Effector memory CD8-positive, alpha-beta T cell (primary cell): ENCODE measurements around the gene PPIP5K2.
"Not testable (repeated sequence)": the region's sequence is repeated elsewhere in the genome, so short reads cannot be mapped to it uniquely, and the experiment has no call there.

Source experiments
- ATAC-seq: fragments of 150-1000 bp; cut with Tn5 transposase; replicated peaks from 2 replicates; pipeline ENCODE4 v1.10.0; 2021; ENCODE audit warnings: mild to moderate bottlenecking, moderate library complexity
- DNase-seq, 3 experiments: peaks; one replicate each; pipeline ENCODE4 v3.0.0; 2021
- H3K27ac Mint-ChIP-seq, 2 donors: one replicate each; pipeline ENCODE4 v1.8.0; 2022; ENCODE audit warnings: mild to moderate bottlenecking in 2 of 2, mixed read lengths in 2 of 2, moderate library complexity in 2 of 2
- H3K27me3 Mint-ChIP-seq, 2 donors: one replicate each; pipeline ENCODE4 v1.8.0; 2022; ENCODE audit warnings: mixed read lengths in 2 of 2
- H3K36me3 Mint-ChIP-seq: one replicate; pipeline ENCODE4 v1.8.0; 2022; ENCODE audit warnings: mild to moderate bottlenecking, moderate library complexity, mixed read lengths; ENCODE audit not compliant: insufficient read depth
- H3K4me1 Mint-ChIP-seq, 2 donors: one replicate each; pipeline ENCODE4 v1.8.0; 2022; ENCODE audit warnings: low read depth in 2 of 2, mixed read lengths in 2 of 2
- H3K4me3 Mint-ChIP-seq, 2 donors: one replicate each; pipeline ENCODE4 v1.8.0; 2022; ENCODE audit warnings: mild to moderate bottlenecking in 2 of 2, mixed read lengths in 2 of 2, moderate library complexity in 2 of 2
- H3K9me3 Mint-ChIP-seq, 2 donors: one replicate each; pipeline ENCODE4 v1.8.0; 2022; ENCODE audit warnings: mixed read lengths in 2 of 2

PPIP5K2 gene

DNA sequence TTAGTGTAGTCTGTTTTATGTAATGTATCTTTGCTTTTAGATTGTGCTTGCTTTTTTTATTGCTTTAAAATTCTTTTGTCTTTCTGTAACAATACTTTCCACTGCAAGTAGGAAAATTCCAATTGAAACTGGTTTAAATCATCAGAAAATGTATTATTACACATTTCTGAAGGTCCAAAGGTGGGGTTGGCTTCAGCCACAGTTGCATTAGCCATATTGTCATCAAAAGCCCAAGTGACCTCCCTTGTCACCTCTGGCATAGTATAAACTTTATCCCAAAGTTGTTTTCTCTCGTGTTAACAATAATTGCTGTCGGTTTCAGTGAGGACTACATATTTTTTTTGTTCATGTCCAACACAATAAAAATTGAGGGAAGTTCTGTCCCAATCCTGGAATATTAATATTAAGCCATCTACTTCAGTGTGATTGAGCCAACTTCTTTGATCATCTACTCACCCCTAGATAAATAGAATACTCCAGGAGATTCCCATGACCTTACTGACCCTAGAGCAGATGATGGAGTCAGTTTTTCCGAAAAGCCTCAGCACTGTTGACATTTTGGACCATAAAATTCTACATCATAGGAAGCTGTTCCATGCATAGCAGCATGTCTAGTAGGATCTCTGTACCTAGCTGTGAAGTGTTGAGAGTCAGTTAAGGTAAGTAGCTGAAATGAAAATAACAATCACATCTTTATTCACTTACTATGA lies 86.0 kb downstream of the PPIP5K2 start:
- H3K36me3 Mint-ChIP-seq, result peaks cover 3% of the 10 kb centered on the region
- DNase-seq (no peak), ATAC-seq (no peak)
- peaks cover 4 to 5% of the 10 kb centered on the region in 2 donors for H3K4me1 Mint-ChIP-seq
- H3K27ac Mint-ChIP-seq, result no peak overlapping the region
- H3K9me3 Mint-ChIP-seq, result no peaks in the 10 kb centered on the region
- no peaks in the 10 kb centered on the region for H3K27me3 Mint-ChIP-seq
- no peak overlapping the region for H3K4me3 Mint-ChIP-seq

- no peak for DNase-seq
- Mint-ChIP-seq H3K27ac (no peak overlapping the region), H3K4me3 (no peak overlapping the region)
These were observed 86.9 kb downstream of the PPIP5K2 start for GRCh38 chr5:103207011-103207410.

GRCh38 chr5:103207653-103208052 lies 87.6 kb downstream of the PPIP5K2 start:
- Mint-ChIP-seq H3K9me3 (no peaks in the 10 kb centered on the region), H3K27me3 (no peaks in the 10 kb centered on the region), H3K4me1 (peaks cover 15% of the 10 kb centered on the region in 2 donors), H3K36me3 (no peaks in the 10 kb centered on the region), H3K27ac (no peak overlapping the region), H3K4me3 (no peak overlapping the region)
- ATAC-seq (no peak), DNase-seq (no peak)

More at GRCh38 chr5:103207011-103207410, 86.9 kb downstream of the PPIP5K2 start:
- no peaks in the 10 kb centered on the region for H3K36me3 Mint-ChIP-seq
- peaks cover 12% of the 10 kb centered on the region in 2 donors for H3K4me1 Mint-ChIP-seq
- H3K27me3 Mint-ChIP-seq, result no peaks in the 10 kb centered on the region
- H3K9me3 Mint-ChIP-seq, result no peaks in the 10 kb centered on the region
- ATAC-seq, result no peak

GRCh38 chr5:103208460-103208859 lies 88.4 kb downstream of the PPIP5K2 start:
- H3K4me3 Mint-ChIP-seq, result no peak overlapping the region
- peak overlapping the region; percentile 1 to 6 for H3K27ac Mint-ChIP-seq
- no peaks in the 10 kb centered on the region for H3K36me3 Mint-ChIP-seq
- DNase-seq (no peak), ATAC-seq (no peak)
- H3K27me3 Mint-ChIP-seq, result no peaks in the 10 kb centered on the region
- peaks cover 15% of the 10 kb centered on the region in 2 donors for H3K4me1 Mint-ChIP-seq
- no peaks in the 10 kb centered on the region for H3K9me3 Mint-ChIP-seq

DNA sequence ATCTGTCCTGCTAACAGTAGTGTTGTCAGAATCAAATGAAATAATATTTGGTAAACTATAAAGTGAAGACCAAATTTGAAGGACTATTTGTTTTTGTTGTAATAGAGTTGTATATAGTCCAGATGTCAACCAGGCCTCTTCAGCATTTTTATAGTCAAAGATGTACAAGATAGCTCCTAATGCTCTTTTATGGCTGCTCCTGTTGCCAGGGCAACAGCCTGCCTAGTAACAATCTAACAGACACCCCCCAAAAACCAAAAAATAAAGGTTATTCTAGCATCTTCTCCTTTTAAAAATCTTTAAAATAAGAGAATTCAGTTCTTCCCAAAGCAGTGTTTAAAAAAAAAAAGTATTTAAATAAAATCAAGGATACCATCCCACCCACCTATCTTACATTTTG lies 89.0 kb downstream of the PPIP5K2 start:
- Mint-ChIP-seq H3K27me3 (no peaks in the 10 kb centered on the region), H3K9me3 (no peaks in the 10 kb centered on the region), H3K4me3 (no peak overlapping the region), H3K36me3 (no peaks in the 10 kb centered on the region), H3K27ac (peak overlapping the region in 1 of 2 donors; percentile 1), H3K4me1 (peaks cover 15% of the 10 kb centered on the region in 2 donors)
- DNase-seq (no peak), ATAC-seq (no peak)

GRCh38 chr5:103210952-103211351 lies 90.9 kb downstream of the PPIP5K2 start:
- Mint-ChIP-seq H3K27ac (peak overlapping the region; percentile 65 to 92), H3K4me1 (peaks cover 15% of the 10 kb centered on the region in 2 donors), H3K9me3 (no peaks in the 10 kb centered on the region), H3K4me3 (no peak overlapping the region), H3K36me3 (no peaks in the 10 kb centered on the region), H3K27me3 (no peaks in the 10 kb centered on the region)
- ATAC-seq (no peak), DNase-seq (no peak)

DNA sequence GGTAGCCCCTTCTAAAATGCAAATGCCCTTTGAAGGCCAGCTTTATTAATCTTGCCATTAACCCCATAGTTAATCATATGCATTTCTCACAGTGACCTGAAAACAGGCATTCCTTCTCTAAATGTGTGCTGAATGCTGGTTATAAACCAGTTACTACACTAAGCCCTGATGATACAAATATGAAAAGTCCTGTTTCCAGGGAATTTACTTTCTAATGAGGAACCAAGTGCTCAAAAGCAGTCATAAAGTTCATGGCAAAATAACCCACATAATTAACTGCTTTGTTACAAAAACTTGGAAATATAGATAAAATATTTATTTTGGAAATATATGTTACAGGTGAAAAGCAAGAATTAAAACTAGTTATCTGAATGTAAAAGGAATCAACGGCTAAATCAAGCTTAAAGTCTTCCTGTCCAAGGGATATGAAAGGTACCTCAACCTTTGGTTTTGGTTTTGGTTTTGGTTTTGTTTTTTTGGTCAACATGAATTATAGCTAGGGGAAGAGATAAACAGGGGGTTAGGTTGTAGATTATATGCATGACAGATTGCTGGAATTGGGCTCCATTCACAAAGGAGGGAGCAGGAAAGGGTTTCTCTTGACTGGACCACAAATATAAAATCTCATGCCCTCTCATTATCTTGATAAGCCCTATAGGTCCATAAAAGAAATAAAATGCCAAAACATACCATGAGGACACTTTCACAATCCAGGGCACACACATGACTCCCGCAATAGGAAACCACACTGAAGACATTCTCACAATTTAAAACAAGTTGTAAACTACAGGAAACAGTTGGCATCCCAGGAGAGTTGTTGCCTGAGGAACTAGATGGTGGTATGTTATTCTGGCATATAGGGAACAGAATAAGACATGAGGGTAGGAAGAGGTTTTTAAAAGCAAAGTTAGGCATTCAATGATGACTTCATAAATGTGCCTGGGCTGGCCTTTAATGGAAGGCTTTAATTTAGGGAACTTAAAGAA lies 91.8 kb downstream of the PPIP5K2 start:
- DNase-seq (no peak), ATAC-seq (peak; percentile 82)
- Mint-ChIP-seq H3K4me1 (peaks cover 15 to 19% of the 10 kb centered on the region in 2 donors), H3K36me3 (no peaks in the 10 kb centered on the region), H3K9me3 (no peaks in the 10 kb centered on the region), H3K4me3 (peak overlapping the region; percentile 64 to 72), H3K27me3 (no peaks in the 10 kb centered on the region), H3K27ac (peak overlapping the region; percentile 65 to 92)

DNA sequence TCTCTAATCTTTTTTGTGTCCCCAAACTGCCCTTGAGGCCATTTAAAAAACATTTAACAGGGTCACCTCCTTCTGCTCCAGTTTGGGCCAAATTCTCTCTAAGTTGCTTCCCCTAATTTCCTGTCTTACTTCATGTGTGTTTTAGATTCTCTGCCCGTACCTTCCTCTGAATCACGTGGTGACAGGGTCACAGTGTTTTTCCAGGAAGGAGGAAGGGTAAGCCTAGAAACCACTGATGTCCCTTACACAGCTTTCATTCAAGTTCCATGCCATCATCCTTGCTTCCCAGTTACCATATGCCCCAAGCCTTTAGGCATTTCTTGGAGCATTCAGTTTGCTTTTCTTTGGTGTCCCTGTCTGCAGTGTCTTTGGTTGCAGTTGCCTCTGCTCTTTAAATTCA lies 96.0 kb downstream of the PPIP5K2 start:
- Mint-ChIP-seq H3K9me3 (no peaks in the 10 kb centered on the region), H3K36me3 (no peaks in the 10 kb centered on the region), H3K27me3 (no peaks in the 10 kb centered on the region), H3K4me3 (no peak overlapping the region), H3K4me1 (peaks cover 11 to 15% of the 10 kb centered on the region in 2 donors), H3K27ac (no peak overlapping the region)
- ATAC-seq (no peak), DNase-seq (no peak)

DNA sequence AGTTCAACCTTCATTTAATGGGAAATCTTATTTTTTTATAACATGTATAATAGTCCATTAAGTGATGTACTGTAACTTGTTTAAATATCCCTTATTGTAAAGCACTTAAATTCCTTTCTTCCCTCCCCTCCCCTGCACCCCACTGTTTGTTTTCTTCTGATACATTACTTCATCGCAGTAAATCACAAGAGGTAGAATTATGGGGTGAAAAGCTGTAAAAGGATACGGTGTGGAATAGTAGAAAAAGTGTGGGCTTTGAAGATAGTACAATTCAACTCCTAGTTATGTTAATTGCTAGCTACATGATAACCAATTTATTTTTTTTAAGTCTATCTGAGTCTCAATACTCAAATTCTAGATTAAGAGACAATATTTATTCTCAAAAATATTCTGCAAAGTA lies 96.6 kb downstream of the PPIP5K2 start:
- Mint-ChIP-seq H3K4me1 (peaks cover 6 to 10% of the 10 kb centered on the region in 2 donors), H3K9me3 (no peaks in the 10 kb centered on the region), H3K4me3 (no peak overlapping the region), H3K36me3 (no peaks in the 10 kb centered on the region), H3K27me3 (no peaks in the 10 kb centered on the region), H3K27ac (no peak overlapping the region)
- DNase-seq (no peak), ATAC-seq (no peak)

- peaks cover 2 to 6% of the 10 kb centered on the region in 2 donors for H3K4me1 Mint-ChIP-seq
- no peak overlapping the region for H3K27ac Mint-ChIP-seq
- no peaks in the 10 kb centered on the region for H3K27me3 Mint-ChIP-seq
- no peaks in the 10 kb centered on the region for H3K36me3 Mint-ChIP-seq
- DNase-seq, result no peak
- no peaks in the 10 kb centered on the region for H3K9me3 Mint-ChIP-seq
- no peak for ATAC-seq
- H3K4me3 Mint-ChIP-seq, result no peak overlapping the region
These were observed 97.0 kb downstream of the PPIP5K2 start for GRCh38 chr5:103217101-103217500.

- Mint-ChIP-seq H3K27me3 (no peaks in the 10 kb centered on the region), H3K4me3 (no peak overlapping the region), H3K36me3 (no peaks in the 10 kb centered on the region), H3K4me1 (peaks cover 0 to 3% of the 10 kb centered on the region in 2 donors), H3K27ac (no peak overlapping the region), H3K9me3 (no peaks in the 10 kb centered on the region)
- DNase-seq, result no peak
- ATAC-seq, result no peak
These were observed 98.1 kb downstream of the PPIP5K2 start for GRCh38 chr5:103218164-103218563.

GRCh38 chr5:103219074-103219473 lies 99.0 kb downstream of the PPIP5K2 start:
- H3K27ac Mint-ChIP-seq, H3K9me3 Mint-ChIP-seq, H3K27me3 Mint-ChIP-seq, H3K4me1 Mint-ChIP-seq, DNase-seq, H3K4me3 Mint-ChIP-seq, H3K36me3 Mint-ChIP-seq, ATAC-seq: not testable (repeated sequence)

- H3K27me3 Mint-ChIP-seq, result peaks cover 27 to 30% of the 10 kb centered on the region in 2 donors
- ATAC-seq (no peak), DNase-seq (no peak)
- no peak overlapping the region for H3K4me3 Mint-ChIP-seq
- H3K4me1 Mint-ChIP-seq, result peaks cover 0 to 2% of the 10 kb centered on the region in 2 donors
- no peak overlapping the region for H3K27ac Mint-ChIP-seq
- H3K9me3 Mint-ChIP-seq, result no peaks in the 10 kb centered on the region
- H3K36me3 Mint-ChIP-seq, result no peaks in the 10 kb centered on the region
These were observed 103.2 kb downstream of the PPIP5K2 start for GRCh38 chr5:103223031-103223955.
